NOMO-1 (cell line): Measurements from ENCODE around the gene ELAVL3.
A peak's percentile ranks its signal among the peaks of the same experiment; 100 is the strongest.
"Not testable (repeated sequence)": the region's sequence is repeated elsewhere in the genome, so short reads cannot be mapped to it uniquely, and the experiment has no call there.

Experiments used
- DNase-seq, 2 experiments: peaks; one replicate each; lab custom pipeline; 2025; ENCODE audit not compliant: unreplicated experiment in 2 of 2; lab: John Stamatoyannopoulos, UW

ELAVL3 gene

DNA sequence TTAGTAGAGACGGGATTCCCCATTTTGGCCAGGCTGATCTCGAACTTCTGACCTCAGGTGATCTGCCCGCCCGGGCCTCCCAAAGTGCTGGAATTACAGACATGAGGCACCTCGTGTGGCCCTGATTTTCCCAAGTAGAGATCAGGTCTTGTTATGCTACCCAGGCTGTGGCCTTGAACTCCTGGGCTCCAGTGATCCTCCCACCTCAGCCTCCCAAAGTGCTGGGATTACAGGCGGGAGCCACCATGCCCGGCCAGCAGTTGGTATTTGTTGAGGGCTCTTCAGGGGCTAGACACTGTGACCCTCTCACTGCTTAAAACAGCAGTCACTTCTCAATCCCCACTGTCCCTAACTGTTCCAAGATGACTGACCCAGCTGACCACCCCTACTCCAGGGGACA is 8.5 kb upstream of the ELAVL3 start:
- no peak for DNase-seq

DNA sequence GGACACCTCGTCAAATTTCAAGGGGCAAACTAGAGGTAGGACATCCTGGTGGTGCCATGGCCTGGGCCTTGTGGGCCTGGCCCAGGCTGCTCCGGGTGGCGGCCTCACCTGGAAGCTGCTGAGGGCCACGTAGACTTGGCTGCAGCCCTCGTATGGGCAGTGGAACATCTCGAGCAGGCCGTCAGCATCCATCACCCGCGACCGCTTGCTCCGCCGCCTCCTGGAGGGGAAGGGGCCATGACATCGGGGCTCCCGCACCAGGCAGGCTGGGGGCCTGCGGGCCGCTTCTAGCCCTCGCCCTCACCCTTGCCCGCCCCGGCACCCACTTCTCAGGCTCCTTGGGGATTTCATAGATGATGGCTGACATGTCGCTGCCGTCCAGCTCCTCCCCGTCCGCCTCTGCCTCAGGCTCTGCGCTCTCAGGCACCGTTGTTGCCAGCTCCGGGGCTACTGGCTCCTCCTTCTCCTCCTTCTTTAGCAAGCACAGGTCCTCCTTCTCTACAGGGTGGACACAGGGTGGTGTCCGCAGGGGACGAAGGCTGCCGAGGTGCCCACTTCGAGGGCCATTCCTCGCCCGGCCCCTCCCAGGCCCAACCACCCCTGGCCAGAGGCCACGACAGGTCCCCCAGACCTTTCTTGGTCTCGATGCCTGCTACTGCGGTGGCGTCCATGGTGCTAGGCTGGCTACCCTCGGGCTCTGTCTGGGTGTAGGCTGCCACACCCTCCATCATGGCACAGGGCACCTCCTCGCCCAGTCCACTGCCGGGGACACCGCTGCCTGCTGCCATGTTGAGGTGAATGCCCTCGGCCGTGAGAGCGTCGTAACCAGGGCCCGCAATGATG is 6.0 kb upstream of the ELAVL3 start:
- DNase-seq: no peak

DNA sequence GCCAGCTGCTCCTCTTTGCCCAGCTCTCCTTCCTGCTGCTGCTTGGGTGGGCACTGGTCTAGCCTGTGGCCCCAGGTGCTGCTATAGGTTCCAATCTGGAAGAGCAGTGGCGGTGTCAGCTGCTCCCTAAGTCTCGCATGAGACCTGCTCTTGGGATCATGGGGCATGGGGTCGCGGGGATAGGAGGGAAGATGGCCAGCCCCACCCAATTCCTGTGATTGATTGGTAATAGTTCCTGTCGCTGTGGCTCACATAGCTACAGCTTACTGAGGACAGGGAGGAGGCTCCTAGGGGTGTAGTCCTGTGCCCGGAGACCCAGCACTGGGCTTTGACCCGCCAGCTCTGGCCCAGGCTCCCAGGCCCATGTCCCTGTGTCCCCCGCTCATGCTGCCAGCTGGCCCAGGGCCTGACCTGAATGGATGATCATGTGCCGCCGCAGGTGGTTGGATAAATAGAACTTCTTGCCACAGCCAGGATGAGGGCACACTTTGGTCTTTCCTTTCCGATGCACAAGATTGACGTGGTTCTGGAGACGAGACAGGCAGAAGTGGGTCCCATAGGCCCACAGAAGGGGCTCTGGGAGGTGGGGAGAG is 4.5 kb upstream of the ELAVL3 start:
- no peak for DNase-seq

DNA sequence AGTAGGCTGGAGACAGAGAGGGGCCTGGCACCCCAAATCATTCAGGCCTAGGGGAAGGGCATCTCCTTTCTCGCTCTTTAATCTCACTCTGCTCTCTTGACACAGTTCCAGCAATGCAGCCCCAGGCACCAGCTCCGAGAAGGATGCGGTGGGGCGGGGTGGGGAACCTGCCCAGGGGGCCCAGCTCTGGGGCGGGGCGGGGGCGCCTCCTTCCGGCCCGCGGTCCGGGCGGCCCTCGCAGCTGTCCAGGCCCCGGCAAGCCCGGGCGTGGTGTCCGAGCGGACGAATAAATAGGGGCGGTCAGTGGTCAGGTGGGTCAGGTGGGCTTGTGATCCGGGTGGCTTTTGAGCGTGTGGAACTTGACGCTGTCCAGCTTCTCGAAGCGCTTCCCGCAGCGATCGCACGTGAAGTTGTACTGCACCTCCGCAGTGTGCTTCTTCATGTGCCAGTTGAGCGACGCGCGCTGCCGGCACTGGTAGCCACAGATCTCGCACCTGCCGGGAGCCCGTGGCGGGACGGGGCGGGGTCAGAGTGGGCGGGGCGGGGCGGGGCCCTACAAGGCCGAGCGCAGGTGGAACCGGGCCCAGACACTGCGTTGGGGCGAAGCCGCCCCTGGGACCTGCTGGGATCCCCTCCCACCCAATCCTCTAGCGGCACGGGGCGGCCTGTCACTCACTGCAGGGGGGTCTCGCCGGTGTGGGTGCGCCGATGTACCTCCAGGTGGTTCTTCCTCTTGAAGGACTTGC is 2.7 kb upstream of the ELAVL3 start:
- DNase-seq: no peak

DNA sequence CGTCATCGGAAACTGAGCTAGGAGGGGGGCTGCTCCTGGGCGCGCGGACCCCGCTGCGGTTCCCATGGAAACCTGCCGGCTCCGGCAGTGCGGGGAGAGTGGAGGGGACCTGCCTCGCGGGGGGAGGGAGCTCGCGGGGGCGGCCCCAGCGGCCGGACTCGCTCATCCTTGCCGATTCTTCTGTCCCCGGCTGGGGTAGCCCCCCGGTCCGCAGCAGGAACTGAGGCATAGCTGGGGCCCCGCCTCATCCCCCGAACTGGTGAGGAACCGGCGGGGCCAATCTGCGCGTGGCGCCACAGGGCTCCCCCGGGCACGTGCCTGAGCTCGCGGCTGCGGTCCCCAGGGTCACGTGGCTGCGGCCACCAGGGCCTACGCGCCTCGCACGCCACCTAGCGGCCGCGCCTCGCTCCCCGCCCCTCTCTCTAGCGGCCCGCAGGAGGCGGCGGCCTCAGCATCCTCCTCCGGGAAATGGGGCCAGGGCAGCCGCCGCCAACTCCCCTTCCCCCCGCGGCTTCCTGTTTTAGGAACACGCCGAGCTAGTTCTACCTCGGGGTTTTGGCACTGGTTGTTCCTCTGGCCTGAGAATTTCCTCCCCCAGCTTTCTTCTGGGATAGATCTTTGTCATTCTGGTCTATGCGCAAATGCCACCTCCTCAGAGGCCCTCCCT is 1.7 kb upstream of the ELAVL3 start:
- DNase-seq: peak; percentile 86 to 96

DNA sequence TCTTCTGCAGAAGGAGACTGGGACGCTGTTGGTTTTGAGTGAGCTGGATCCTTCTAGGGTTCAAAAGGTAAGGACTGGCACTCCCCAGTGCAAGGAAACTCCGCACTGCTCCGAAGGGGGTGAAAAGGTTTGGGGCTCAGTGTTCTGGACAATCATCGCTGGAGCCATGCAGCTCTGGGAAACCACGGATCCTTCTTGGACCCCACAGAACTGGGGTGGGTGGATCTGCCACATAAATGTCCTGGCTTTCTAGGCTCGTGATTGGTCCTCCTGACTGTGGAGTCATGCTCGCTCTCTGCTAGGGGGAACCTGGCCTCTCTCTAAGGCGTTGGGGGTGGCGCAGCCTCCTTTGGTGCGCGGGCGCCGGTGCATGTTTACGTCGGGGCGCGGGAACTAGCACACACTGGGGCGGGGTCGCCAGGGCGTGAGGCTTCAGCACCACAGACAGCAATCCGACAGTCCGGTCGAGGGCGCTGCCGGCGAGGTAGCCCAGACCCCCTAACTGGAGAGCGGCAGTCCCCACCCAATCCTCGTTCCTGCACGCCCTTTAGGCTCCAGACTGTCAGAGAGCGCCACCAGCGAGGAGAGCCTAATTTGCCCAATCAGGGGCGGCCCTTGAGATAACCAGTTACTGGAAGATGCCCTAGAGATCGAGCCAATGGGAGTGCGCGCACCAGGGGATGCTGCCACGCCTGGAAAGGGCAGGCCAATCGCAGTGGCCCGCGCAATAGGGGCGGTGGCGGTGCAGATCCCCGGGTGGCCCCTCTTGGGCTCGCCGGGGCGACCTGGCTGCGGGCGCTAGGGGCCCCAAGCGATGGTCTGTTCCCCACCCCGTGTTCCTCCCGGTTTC is 913 bp upstream of the ELAVL3 start:
- peak; percentile 93 to 94 for DNase-seq

DNA sequence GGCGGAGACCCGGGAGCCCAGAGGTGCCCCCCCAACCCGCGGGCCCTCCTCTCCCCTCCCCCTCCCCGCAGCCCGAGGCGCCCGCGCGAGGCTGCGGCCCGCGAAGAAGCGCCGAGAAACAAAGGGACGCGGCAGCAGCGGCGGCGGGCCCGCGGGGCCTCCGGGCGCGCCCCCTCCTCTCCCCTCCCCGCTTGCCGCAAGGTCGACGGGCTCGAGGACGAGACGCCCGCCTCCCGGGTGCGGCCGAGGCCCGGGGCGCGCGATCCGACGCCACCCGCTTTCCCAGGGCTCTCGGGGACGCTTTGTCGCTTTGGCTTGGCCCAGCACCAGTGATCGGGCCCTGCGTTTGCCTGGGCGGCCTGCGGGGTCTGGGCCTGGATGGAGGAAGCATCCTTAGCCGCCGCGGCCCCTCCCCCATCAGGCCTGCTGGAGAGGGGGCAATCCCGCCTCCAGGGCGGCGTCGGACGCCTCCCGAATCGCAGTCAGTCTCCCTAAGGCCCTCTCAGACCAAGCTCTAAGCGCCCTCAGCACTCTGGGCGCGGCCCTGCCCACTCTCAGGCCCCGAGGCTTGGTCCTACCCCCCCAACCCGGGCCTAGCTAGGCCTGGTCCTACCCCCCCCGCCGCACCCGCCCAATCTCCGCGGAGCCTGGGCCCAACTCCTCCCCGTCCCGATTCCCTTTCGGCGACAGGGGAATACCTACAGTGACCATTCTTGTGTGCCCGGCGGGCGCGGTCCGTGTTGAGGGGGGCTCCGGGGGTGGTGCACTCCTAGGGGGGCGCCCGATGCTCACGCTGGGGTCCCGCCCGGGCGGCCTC is 740 bp downstream of the ELAVL3 start:
- no peak for DNase-seq

DNA sequence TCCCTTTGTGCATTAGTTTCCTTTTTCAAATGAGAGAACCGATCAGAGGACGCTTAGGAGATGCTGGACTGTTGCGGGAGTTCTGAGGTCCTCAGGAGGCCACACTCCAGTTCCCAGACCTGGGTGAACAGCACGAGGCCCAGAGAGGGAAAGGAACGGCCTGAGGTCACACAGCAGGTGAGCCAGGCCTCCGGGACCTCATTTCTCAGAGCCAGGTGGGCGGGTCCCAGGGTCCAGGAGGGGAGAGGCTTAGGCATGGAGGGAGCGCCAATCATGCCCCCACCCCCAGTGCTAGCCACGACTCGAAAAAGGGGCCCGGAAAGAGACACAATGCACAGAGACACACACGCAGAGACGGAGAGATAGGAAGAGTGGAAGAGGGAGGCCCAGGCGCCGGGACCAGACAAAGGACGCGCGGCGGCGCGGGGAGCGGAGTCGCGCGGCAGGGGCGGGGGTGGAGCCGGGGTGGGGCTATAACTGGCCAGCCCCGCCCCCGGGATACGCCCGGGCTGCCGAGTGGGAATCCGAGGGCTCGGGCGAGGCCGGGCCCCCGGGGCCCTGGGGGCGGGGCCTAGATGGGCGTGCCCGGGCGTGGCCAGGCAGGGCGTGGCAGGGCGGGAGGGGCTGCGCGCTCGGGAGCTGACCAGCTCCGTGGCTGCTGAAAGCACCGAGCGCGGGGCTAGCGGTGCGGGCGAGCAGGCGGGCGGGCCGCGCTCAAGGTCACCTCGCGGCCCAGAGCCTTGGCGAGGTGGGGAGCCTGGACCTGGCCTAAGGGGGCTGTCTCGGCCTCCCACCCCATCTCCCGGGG is 1.6 kb downstream of the ELAVL3 start:
- DNase-seq: peak; percentile 11 to 48

DNA sequence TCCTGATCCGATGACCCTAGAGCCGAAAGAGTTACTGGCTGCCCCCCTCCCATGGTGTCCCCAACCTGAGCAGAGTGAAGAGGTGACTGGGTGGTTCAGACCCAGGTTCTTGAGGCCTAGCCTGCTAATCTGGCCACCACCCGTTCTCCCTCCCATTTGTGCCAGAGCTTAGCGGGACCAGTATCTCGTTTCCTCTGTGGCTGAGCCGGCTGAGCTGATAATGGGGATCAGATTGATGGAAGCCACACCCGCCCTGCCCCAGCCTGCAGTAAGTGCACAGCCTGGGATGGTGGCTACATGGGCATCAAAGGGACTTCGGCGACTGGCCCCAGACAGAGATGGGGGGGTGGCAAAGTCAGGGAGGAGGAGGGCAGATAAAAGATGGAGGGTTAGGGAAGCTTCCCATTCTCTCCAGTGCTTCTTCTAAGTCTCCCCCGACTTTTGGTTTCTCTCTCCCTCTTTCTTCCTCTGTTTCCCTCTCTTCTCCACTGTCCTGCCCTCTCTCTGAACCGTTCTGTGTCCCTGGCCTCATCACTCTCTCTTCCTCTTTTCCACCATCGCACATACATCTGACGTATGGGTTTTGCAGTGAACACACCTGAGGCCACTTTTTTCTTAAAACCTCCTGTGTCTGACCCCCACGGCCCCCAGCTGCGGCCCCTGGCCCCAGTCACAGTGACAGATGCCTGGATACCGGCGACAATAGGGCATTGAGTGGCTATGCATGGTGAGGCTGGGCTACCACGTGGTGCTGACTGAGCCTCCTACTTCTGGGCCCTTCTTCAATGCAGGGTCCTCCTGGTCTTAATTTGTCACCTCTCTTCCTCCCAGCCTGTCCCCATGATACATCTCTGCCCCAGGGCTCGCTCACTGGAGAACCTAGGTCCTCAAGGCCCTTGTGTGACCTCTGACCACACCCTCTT is 2.4 kb downstream of the ELAVL3 start:
- peak in 1 of 2 experiments; percentile 34 for DNase-seq

DNA sequence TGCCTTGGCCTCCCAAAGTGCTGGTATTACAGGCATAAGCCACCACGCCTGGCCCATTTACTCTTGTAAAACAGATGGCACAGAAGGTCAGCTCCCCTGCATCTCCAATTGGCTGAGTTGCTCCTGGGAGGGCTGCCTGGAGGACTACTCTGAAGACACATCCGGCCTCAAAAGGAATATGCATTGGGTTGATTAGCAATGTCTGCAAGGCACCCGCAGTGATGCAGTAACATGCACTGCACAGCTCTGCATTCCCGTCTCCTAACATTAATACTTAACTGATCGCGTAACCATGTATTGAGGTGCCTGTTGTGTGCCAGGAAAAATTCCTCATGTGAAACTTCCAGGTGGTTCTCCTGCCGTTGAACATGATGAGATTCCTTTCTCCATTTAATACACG is 5.0 kb downstream of the ELAVL3 start:
- DNase-seq: no peak

DNA sequence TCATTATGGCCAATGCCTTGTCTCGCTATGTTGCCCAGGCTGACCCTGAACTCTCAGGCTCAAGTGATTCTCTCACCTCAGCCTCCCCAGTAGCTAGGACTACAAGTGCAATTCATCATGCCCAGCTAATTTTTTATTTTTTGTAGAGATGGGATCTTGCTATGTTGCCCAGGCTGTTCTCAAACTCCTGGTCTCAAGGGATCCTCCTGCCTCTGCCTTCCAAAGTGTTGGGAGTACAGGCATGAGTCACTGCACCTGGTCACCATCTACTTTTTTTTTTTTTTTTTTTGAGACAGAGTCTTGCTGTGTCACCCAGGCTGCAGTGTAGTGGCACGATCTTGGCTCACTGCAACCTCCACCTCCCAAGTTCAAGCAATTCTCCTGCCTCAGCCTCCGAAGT is 5.5 kb downstream of the ELAVL3 start:
- DNase-seq: not testable (repeated sequence)

DNA sequence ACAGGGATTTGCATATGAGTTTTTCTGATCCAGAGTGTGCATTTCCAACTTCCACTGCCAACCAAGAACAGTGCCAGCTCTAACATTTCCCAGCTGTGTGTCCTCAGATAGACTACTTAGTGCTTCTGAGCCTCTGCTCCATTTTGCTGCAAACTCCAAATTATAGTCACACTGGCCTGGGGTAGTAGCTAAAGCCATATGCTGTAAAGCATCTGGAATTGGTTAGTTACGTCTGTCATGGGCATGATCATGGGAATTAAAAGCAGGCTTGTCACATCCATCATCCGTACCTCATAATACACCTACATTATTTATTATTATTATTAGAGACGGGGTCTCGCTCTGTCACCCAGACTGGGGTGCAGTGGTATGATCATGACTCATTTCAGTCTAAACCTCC is 7.1 kb downstream of the ELAVL3 start:
- DNase-seq: no peak

DNA sequence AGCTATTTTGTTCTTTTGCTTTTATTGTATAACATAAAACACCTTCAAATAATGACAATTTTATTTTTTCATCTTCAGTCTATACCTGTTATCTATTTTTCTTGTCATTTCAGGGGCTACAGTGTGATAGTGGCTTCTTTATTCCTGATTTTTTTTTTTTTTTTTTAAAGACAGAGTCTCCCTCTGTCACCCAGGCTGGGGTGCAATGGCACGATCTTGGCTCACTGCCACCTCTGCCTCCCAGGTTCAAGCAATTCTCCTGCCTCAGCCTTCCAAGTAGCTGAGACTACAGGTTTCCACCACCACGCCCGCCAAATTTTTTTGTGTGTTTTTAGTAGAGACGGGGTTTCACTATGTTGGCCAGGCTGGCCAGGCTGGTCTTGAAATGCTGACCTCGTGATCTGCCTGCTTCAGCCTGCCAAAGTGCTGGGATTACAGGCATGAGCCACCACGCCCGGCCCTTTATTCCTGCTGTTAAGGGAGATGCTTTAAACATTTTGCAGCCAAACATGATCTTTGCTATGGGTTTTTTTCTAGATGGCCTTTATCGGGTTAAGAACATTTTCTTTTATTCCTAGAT is 12.5 kb downstream of the ELAVL3 start:
- DNase-seq: not testable (repeated sequence)

DNA sequence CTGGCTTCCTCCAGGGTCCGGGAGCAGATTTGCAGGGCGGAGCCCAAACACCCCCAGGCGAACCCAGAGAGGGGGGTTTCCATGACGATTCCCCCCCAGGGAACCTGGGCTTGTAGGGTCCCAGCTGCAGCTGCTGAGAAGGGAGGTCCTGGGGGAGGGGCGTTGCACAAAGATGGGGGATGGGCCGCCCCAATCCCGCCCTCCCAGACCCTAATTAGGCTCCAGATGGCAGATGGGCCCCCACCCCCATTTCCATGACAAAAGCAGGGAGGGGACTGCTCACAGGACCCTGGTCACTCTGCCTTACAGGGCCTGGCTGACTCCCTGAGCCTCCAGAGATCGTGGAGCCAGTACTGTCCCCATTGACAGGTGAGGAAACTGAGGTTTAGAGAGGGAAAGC is 15.2 kb downstream of the ELAVL3 start:
- DNase-seq: no peak

DNA sequence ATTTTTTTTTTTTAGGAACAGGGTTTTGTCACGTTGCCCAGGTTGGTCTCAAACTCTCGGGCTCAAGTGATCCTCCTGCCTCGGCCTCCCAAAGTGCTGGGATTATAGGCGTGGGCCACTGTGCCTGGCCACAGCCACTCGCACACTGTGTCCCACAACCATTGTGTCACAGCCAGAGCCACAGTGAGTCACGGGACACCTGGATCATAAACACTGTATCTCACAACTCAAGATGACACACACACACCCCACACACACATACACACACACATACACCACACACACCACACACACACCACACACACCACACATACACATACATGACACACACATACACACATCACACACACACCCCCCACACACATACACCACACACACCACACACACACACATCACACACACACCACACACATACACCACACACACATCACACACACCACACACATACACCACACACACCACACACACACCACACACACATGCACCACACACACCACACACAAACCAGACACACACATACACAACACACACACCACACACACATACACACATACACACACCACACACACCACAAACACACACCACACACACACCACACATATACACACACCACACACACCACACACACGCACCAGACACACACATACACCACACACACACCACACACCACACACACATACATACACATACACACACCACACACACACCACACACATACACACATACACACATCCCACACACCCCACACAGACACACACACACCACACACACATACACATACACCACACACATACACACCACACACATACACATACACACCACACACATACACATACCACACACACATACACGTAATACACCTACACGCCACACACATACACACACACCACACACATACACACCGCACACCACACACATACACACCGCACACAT is 16.2 kb downstream of the ELAVL3 start:
- no peak for DNase-seq

DNA sequence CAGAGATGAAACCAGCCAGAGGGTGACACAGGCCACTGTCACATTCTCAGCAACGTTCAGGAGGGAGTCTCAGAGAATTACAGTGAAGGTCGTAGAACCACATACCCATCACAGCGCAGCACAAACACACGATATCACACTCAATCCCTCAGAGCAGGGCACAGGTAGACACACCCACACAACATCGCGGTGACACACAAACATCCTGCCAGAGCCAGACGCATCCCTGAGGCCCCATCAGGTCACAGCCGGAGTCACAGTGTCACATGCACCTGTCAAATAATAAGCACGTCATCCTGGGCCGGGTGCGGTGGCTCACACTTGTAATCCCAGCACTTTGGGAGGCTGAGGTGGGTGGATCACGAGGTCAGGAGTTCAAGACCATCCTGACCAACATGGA is 17.5 kb downstream of the ELAVL3 start:
- DNase-seq: no peak
